Mammary epithelial cell (primary cell): ENCODE results near the gene TRPM1.

ENCODE experiments used
- EZH2 ChIP-seq: IDR thresholded peaks from 2 replicates; pipeline ENCODE4 v1.6.1; 2012; ENCODE audit warnings: low read length, inconsistent platforms, borderline replicate concordance
- TF ChIP-seq, protein P1 (sequence below), 2 donors: IDR thresholded peaks in 1 of 2; conservative IDR thresholded peaks in 1 of 2; 2 replicates each; pipeline ENCODE4 v1.5.1; 2011 to 2012; ENCODE audit warnings: inconsistent platforms in 2 of 2, low read length in 2 of 2, mild to moderate bottlenecking in 2 of 2, control low read depth in 1 of 2, low read depth in 1 of 2; ENCODE audit not compliant: insufficient read depth in 1 of 2; ENCODE audit errors: extremely low read depth in 1 of 2

DNA sequence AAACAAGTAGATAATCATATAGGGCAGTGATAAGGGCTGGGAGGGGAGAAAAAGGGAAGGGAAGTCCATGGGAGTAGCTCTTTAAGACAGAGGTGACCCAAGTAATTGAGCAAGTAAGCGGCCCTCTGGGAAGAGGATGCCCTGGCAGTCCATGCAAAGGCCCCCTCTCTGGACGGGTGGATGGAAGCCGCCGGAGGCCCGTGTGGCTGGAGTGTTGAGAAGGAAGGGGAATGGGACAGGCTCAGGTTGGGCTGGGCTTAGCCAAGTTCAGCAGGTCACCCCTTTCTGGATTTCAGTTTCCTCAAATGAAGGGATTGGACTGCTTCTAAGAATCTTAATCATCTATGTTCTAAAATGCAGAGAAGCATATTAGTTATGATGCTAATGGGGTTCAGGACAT is 32.4 kb upstream of the TRPM1 start:
- TF ChIP-seq, protein P1, sequence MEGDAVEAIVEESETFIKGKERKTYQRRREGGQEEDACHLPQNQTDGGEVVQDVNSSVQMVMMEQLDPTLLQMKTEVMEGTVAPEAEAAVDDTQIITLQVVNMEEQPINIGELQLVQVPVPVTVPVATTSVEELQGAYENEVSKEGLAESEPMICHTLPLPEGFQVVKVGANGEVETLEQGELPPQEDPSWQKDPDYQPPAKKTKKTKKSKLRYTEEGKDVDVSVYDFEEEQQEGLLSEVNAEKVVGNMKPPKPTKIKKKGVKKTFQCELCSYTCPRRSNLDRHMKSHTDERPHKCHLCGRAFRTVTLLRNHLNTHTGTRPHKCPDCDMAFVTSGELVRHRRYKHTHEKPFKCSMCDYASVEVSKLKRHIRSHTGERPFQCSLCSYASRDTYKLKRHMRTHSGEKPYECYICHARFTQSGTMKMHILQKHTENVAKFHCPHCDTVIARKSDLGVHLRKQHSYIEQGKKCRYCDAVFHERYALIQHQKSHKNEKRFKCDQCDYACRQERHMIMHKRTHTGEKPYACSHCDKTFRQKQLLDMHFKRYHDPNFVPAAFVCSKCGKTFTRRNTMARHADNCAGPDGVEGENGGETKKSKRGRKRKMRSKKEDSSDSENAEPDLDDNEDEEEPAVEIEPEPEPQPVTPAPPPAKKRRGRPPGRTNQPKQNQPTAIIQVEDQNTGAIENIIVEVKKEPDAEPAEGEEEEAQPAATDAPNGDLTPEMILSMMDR (conservative IDR thresholded peaks at IDR 0.05 in 1 of 2, IDR thresholded peaks at IDR 0.05 in 1 of 2; ENCODE audit: extremely low read depth in 1 of 2, insufficient read depth in 1 of 2, low read depth in 1 of 2, low read length in 2 of 2) = no peak
- TF ChIP-seq EZH2 = no peak
